IPS-15b (cell line): ENCODE measurements around the gene FOXB2.

Experiments used
- H3K27me3 ChIP-seq: one replicate; pipeline ENCODE4 v1.6.1; 2013; ENCODE audit warnings: low read length; ENCODE audit not compliant: control insufficient read depth, insufficient read depth
- H3K36me3 ChIP-seq: one replicate; pipeline ENCODE4 v1.6.1; 2013; ENCODE audit warnings: low read length; ENCODE audit not compliant: control insufficient read depth, insufficient read depth
- H3K4me1 ChIP-seq: one replicate; pipeline ENCODE4 v1.6.1; 2013; ENCODE audit warnings: mild to moderate bottlenecking, low read length; ENCODE audit not compliant: control insufficient read depth, insufficient read depth
- H3K4me3 ChIP-seq: one replicate; pipeline ENCODE4 v1.5.1; 2013; ENCODE audit warnings: low read depth, low read length
- H3K9ac ChIP-seq: one replicate; pipeline ENCODE4 v1.6.1; 2013; ENCODE audit warnings: low read depth, mild to moderate bottlenecking, low read length
- H3K9me3 ChIP-seq: one replicate; pipeline ENCODE4 v1.6.1; 2013; ENCODE audit warnings: mild to moderate bottlenecking, low read length; ENCODE audit not compliant: control insufficient read depth, insufficient read depth

Gene FOXB2

DNA sequence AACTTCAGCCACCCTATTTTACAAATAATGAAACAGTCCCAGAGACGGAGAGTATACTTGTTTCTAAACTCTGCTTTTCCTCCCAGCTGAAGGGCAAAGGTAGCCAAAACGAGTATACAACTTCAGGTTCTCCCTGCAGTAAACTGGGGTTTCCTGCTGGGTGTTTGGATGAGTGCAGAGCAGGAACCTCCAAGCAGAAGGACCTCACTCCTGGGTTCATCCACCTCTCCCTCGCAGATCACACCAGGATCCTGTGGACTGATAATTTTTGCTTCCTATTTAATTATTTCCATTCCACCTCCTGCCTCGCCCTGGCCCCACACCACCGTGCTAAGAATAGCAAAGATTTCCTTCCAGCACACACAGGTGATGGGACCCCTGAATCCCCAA lies 2.0 kb upstream of the FOXB2 start:
- peaks cover 98% of the 10 kb centered on the region for H3K27me3 ChIP-seq
- H3K4me3 ChIP-seq = peak overlapping the region; percentile 64
- no peaks in the 10 kb centered on the region for H3K36me3 ChIP-seq
- peaks cover 26% of the 10 kb centered on the region for H3K4me1 ChIP-seq
- no peaks in the 10 kb centered on the region for H3K9me3 ChIP-seq
- no peak overlapping the region for H3K9ac ChIP-seq

DNA sequence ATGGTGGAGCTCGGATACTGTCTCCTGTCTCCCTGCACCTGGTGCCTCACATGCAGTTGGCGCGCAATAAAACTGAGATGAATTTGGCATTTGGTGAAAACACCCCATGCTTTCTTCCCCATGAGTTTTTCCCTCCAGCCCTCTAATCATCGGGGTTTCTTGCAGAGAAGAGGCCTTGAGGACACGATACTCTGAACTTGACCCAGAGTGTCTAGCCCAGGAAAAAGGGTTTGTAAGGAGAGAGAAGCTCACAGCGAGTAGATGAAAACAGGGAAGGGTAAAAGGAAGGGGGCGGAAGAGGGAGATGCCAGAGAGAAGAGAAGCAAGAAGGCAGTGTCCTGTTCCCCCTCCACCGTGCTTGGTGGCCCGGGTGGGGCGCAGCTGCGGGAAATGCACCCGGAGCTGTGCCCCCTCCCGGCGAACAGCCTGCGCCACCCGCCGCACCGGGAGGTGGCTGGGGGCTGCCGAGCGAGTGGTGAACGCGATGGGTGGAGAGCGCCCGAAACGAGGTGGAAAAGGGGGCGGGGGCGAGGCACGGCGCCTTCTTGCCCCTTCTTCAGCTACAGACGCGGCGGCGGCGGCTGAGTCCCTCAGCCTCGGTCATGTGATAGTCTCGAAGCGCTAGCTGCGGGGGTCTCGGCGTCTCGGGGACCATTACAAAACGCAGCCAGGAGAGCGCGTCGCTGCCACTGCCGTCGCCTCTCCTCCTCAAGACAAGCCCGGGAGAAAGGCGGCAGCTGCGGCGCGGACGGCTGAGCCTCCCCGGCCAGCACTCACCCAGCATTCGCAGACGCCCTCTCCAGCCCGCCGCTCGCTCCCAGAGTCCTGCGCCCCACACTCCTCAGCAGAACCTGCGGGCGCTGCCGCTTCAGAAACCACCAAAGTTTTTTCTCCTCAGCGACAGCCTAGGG lies 1.1 kb upstream of the FOXB2 start:
- peaks cover 95% of the 10 kb centered on the region for H3K27me3 ChIP-seq
- peaks cover 24% of the 10 kb centered on the region for H3K4me1 ChIP-seq
- H3K9me3 ChIP-seq = no peaks in the 10 kb centered on the region
- H3K9ac ChIP-seq = no peak overlapping the region
- H3K36me3 ChIP-seq = no peaks in the 10 kb centered on the region
- peak overlapping the region; percentile 64 for H3K4me3 ChIP-seq

DNA sequence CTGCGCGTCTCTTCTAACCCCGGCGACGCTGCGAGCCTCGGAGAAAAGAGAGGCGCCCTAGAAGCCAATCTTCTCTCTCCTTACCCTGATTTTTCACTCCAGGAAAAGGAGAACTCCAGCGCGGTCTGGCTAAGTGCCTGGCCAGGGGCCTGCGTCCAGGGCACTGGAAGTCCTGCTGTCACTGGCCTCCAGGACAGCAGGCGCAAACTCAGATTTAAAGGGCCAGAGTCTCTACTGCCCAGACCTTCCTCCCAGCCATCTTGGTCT lies 553 bp upstream of the FOXB2 start:
- Histone ChIP-seq H3K27me3 (peaks cover 95% of the 10 kb centered on the region), H3K9me3 (no peaks in the 10 kb centered on the region), H3K36me3 (no peaks in the 10 kb centered on the region), H3K4me1 (peaks cover 25% of the 10 kb centered on the region), H3K4me3 (peak overlapping the region; percentile 64), H3K9ac (no peak overlapping the region)

DNA sequence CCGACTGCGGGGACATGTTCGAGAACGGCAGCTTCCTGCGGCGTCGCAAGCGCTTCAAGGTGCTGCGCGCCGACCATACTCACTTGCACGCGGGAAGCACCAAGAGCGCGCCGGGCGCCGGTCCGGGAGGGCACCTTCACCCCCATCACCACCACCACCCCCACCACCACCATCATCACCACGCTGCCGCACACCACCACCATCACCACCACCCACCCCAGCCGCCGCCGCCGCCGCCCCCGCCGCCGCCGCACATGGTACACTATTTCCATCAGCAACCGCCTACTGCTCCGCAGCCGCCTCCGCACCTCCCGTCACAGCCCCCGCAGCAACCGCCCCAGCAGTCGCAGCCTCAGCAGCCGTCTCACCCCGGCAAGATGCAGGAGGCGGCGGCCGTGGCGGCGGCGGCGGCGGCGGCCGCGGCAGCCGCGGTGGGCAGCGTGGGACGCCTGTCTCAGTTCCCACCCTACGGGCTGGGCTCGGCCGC lies 514 bp downstream of the FOXB2 start:
- no peak overlapping the region for H3K9ac ChIP-seq
- no peaks in the 10 kb centered on the region for H3K9me3 ChIP-seq
- peaks cover 25% of the 10 kb centered on the region for H3K4me1 ChIP-seq
- no peaks in the 10 kb centered on the region for H3K36me3 ChIP-seq
- H3K4me3 ChIP-seq = peak overlapping the region; percentile 64
- H3K27me3 ChIP-seq = peaks cover 95% of the 10 kb centered on the region

DNA sequence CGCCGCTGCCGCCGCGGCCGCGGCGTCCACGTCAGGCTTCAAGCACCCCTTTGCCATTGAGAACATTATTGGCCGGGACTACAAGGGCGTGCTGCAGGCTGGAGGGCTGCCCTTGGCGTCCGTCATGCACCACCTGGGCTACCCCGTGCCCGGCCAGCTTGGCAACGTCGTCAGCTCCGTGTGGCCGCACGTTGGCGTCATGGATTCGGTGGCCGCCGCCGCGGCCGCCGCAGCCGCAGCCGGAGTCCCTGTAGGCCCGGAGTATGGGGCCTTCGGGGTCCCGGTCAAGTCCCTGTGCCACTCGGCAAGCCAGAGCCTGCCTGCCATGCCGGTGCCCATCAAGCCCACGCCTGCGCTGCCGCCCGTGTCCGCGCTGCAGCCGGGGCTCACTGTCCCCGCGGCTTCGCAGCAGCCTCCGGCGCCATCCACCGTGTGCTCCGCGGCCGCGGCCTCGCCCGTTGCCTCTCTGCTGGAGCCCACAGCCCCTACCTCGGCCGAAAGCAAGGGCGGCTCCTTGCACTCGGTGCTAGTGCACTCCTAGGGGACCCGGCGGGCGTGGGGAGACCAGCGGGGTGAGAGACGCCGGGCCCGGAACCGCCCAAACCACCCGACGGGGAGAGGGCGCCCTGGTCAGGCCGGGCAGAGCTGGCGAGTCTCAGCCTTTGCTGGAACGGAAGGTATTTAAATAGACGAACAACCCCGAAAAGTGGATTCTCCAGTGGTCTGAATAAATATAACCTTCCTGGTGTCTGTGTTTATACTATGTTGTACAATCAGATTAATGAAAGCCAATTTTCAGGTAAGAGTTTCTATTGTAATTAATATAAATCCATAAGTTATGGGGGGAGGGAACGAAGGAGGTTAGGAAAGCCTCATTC lies 1.2 kb downstream of the FOXB2 start:
- H3K4me1 ChIP-seq = peaks cover 28% of the 10 kb centered on the region
- H3K9me3 ChIP-seq = no peaks in the 10 kb centered on the region
- H3K27me3 ChIP-seq = peaks cover 95% of the 10 kb centered on the region
- no peaks in the 10 kb centered on the region for H3K36me3 ChIP-seq
- no peak overlapping the region for H3K9ac ChIP-seq
- peak overlapping the region; percentile 37 for H3K4me3 ChIP-seq

DNA sequence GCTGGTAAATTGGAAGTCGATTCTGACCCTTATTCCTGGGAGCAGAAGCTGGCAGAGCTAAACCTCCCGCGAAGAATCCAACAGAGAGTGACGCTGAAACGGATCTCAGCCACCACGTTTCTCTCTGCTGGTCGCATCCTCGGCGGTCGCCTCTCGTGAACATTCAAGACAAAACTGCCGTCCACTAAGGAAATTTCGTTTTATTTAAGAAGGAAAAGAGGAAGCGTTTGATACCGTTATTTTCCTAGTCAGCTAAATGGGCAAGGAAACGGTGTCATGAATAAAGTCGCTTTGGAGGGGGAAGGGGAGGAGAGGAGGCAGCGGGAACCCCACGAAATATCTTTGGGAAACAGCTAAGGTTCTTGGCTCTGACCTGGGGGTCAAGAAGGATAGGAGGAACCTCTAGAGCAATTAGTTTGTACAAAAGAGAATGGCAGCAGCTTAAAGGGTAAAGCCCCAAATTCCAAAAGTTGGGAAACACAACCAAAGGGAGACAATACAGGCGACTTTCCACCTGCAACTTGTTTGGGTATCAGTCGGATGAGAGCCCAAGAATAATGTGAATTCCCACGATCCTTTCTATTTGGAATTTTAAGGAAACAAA lies 1.9 kb downstream of the FOXB2 start:
- no peaks in the 10 kb centered on the region for H3K36me3 ChIP-seq
- H3K4me1 ChIP-seq = peaks cover 28% of the 10 kb centered on the region
- no peaks in the 10 kb centered on the region for H3K9me3 ChIP-seq
- H3K27me3 ChIP-seq = peaks cover 95% of the 10 kb centered on the region
- peak overlapping the region; percentile 37 for H3K4me3 ChIP-seq
- H3K9ac ChIP-seq = no peak overlapping the region

DNA sequence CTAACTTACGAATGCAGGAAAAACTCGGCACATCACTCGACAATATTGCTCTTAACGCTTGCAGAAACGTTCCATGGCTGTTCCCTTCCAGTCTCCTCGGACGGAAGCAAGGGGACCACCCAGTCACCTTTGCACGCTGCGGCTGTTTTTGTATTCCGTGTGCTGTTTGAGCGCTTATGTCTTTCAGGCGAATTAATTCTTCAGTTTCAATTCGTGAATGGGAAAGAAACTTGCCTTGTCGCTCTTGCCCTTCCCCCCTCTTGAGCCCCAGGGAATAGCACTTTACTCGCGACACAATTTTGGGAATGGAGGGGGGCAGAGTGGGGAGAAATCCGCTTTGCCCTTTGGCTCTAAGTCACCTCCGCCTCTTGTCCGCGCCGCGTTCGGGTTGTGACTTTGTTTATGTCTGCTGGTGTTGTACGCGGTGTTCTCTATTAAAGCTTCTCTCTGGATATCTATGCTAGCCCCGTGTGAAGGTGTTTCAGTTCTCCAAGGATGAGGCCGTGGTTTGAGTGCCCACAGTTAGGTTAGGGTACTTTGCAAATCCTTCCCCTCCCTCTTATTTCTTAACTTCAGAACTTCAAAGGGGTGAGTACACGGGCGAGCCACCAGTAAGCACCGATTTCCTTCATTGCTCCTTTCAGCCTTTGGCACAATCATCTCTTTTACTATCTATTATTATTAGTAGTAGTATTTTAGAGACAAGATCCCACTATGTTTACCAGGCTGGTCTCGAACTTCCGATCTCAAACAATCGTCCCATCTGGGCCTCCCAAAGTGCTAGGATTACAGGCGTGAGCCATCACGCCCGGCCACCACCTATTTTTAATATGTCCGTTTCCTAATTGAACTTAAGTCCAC lies 2.7 kb downstream of the FOXB2 start:
- no peaks in the 10 kb centered on the region for H3K9me3 ChIP-seq
- H3K4me1 ChIP-seq = peaks cover 25% of the 10 kb centered on the region
- peak overlapping the region; percentile 42 for H3K4me3 ChIP-seq
- peaks cover 87% of the 10 kb centered on the region for H3K27me3 ChIP-seq
- H3K9ac ChIP-seq = no peak overlapping the region
- no peaks in the 10 kb centered on the region for H3K36me3 ChIP-seq

DNA sequence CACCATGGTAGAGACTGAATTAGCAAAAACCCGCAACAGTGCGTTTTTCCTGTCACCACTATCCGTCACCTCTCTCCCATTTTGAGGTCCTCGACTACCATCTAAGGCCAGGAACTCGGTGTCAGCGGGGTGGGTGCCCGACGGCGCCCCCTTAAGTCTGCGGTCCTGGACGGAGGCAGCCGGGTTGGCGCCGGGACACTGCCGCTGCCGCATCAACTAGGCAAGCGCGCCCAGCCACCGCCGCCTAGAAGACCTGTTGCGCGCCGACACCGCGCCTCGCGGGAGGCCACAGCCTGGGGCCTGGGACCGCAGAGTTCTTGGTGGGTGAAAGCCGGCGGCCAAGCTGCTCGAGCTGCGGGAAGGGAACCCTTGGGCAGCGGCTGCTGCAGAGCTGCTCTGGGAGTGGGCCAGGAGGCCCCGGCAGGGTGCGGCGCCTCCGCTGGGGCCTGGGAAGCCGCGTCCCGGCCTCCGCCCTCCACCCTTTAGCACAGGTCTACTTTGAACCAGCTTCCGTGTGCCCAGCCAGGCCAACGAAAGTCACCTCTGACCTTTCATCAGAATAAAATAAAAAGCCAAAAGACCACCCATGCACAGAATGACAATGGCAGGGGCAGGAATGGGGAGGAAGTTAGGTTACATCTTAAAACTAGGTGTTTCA lies 3.5 kb downstream of the FOXB2 start:
- H3K36me3 ChIP-seq = no peaks in the 10 kb centered on the region
- H3K9ac ChIP-seq = no peak overlapping the region
- no peaks in the 10 kb centered on the region for H3K9me3 ChIP-seq
- H3K4me1 ChIP-seq = peaks cover 22% of the 10 kb centered on the region
- H3K4me3 ChIP-seq = peak overlapping the region; percentile 42
- H3K27me3 ChIP-seq = peaks cover 80% of the 10 kb centered on the region

DNA sequence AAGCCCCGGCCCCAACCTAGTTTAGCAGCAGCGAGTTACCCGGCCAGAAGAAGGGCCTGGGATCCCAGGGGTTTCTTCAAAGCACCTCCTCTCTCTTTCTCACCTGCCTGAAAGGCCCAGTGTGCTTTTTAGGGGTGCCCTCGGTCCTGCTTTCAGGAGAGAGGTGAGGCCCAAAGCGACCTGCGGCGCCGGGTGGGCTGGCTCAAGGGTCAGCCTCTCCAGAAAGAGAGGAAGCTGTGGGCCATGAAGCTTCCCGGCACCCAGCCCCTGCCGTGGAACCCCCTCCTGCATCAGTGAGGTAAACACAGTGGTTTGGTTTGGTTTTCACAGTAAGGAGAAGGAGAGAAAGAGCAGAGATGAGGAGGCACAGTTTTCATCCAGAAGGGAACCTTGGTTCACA lies 4.3 kb downstream of the FOXB2 start:
- peaks cover 74% of the 10 kb centered on the region for H3K27me3 ChIP-seq
- peak overlapping the region; percentile 42 for H3K4me3 ChIP-seq
- no peaks in the 10 kb centered on the region for H3K9me3 ChIP-seq
- peaks cover 29% of the 10 kb centered on the region for H3K4me1 ChIP-seq
- no peak overlapping the region for H3K9ac ChIP-seq
- no peaks in the 10 kb centered on the region for H3K36me3 ChIP-seq

DNA sequence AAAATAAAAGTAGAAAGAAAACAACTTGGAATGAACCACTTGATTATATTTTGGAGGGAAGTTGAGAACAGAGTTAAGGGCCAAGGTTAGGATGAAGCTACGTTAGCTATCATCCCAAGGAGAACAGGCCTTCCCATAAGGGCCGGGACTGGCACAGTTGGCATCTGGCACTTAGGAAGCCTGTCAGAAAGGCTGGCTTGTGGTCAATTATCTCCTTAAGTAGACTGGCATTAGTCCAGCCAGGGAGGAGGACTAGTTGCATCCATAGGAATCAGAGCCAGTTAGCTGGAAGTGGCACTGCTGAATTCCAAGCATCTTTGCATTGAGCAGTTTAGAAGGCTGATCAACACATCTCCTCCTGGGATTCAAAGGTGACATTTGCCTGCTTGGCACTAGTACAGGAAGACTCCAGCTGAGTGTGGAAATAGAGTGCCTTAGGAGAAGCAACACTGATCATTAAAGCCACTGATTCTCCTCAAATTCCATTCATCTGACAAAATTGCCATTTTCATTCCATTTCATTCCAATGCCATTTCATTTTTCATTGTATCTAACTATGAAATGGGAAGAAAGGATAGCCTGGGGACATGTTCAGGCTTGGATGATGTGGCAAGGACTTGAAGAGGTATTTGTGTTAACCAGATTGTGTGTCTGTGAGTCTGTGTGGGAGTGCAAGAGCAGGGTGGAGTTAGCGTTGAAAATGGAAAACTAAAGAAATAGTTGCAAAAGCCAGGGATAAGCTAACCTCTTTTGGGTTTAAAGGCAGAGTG lies 5.5 kb downstream of the FOXB2 start:
- no peaks in the 10 kb centered on the region for H3K9me3 ChIP-seq
- H3K36me3 ChIP-seq = no peaks in the 10 kb centered on the region
- H3K27me3 ChIP-seq = peaks cover 63% of the 10 kb centered on the region
- peaks cover 25% of the 10 kb centered on the region for H3K4me1 ChIP-seq
- H3K9ac ChIP-seq = no peak overlapping the region
- no peak overlapping the region for H3K4me3 ChIP-seq
